ENCODE data around the gene RPGRIP1L. TPM values are rescaled to one million over a fixed set of nuclear protein-coding genes. Genes with fewer than 3 reads are reported as not detected.

RPGRIP1L gene
- total and polyA plus RNA-seq, 2 of the 13 experiments (the other 11 are each of a cell fraction or from before 2014, with no cell fraction given), result 5.0 to 13.5 TPM

DNA sequence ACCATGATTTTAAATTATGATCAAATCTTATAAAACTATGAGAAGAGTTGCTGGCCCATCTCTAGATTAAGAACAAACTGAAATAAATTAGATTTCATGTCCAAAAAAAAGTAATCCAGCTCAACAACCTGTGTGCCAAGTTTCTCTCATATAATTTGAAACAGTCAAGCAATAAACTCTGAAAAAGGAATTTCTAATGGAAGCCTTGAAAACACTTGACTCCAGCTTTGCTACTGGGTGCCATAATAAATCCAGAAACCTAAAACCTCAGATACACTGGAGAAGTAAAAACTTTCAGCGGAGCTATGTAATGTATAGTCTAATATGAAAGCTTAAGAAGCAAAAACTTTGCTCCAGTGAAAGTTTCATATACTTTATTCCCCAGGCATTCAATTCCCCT is 25.5 kb downstream of the RPGRIP1L start:
- H3K4me1 ChIP-seq (ENCODE audit: insufficient read depth, low read length), result peaks cover under 1% of the 10 kb centered on the region; the same call in 1 of the 2 replicates
- TF ChIP-seq, protein P1, sequence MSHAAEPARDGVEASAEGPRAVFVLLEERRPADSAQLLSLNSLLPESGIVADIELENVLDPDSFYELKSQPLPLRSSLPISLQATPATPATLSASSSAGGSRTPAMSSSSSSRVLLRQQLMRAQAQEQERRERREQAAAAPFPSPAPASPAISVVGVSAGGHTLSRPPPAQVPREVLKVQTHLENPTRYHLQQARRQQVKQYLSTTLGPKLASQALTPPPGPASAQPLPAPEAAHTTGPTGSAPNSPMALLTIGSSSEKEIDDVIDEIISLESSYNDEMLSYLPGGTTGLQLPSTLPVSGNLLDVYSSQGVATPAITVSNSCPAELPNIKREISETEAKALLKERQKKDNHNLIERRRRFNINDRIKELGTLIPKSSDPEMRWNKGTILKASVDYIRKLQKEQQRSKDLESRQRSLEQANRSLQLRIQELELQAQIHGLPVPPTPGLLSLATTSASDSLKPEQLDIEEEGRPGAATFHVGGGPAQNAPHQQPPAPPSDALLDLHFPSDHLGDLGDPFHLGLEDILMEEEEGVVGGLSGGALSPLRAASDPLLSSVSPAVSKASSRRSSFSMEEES (CRISPR knock-in tag; IDR thresholded peaks at IDR 0.05), result no peak
- TF ChIP-seq FOXP1 (IDR thresholded peaks at IDR 0.05) (no peak), FOXP1 (CRISPR knock-in tag; IDR thresholded peaks at IDR 0.05) (no peak), ZNF570 (CRISPR knock-in tag; IDR thresholded peaks at IDR 0.05; ENCODE audit: borderline replicate concordance) (no peak), MAFG (CRISPR knock-in tag; IDR thresholded peaks at IDR 0.05) (no peak), RAD21 (CRISPR knock-in tag; IDR thresholded peaks at IDR 0.05) (no peak), ZNF605 (CRISPR knock-in tag; IDR thresholded peaks at IDR 0.05) (no peak), PCBP1 (IDR thresholded peaks at IDR 0.05; ENCODE audit: borderline replicate concordance, low read depth, low read length) (no peak), ZNF326 (CRISPR knock-in tag; IDR thresholded peaks at IDR 0.05; ENCODE audit: borderline replicate concordance) (no peak), ZNF569 (CRISPR knock-in tag; IDR thresholded peaks at IDR 0.05; ENCODE audit: borderline replicate concordance) (no peak), SETDB1 (CRISPR knock-in tag; IDR thresholded peaks at IDR 0.05; ENCODE audit: borderline replicate concordance) (no peak), HNRNPH1 (optimal IDR thresholded peaks at IDR 0.05; ENCODE audit: low read depth, low read length) (no peak), FLYWCH1 (CRISPR knock-in tag; IDR thresholded peaks at IDR 0.05) (no peak), IRF2 (CRISPR knock-in tag; IDR thresholded peaks at IDR 0.05) (no peak), CCDC6 (CRISPR knock-in tag; IDR thresholded peaks at IDR 0.05) (no peak), ZNF724P (CRISPR knock-in tag; IDR thresholded peaks at IDR 0.05; ENCODE audit: borderline replicate concordance) (no peak), RBM39 (IDR thresholded peaks at IDR 0.05; ENCODE audit: low read depth, low read length, poor library complexity, severe bottlenecking) (no peak), RBFOX2 (IDR thresholded peaks at IDR 0.05; ENCODE audit: low read depth, low read length) (no peak)
- TF ChIP-seq, protein P2, sequence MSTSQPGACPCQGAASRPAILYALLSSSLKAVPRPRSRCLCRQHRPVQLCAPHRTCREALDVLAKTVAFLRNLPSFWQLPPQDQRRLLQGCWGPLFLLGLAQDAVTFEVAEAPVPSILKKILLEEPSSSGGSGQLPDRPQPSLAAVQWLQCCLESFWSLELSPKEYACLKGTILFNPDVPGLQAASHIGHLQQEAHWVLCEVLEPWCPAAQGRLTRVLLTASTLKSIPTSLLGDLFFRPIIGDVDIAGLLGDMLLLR (CRISPR knock-in tag; IDR thresholded peaks at IDR 0.05), result no peak
- TF ChIP-seq, protein P3, sequence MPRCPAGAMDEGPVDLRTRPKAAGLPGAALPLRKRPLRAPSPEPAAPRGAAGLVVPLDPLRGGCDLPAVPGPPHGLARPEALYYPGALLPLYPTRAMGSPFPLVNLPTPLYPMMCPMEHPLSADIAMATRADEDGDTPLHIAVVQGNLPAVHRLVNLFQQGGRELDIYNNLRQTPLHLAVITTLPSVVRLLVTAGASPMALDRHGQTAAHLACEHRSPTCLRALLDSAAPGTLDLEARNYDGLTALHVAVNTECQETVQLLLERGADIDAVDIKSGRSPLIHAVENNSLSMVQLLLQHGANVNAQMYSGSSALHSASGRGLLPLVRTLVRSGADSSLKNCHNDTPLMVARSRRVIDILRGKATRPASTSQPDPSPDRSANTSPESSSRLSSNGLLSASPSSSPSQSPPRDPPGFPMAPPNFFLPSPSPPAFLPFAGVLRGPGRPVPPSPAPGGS (CRISPR knock-in tag; IDR thresholded peaks at IDR 0.05), result no peak
- TF ChIP-seq, protein P4, sequence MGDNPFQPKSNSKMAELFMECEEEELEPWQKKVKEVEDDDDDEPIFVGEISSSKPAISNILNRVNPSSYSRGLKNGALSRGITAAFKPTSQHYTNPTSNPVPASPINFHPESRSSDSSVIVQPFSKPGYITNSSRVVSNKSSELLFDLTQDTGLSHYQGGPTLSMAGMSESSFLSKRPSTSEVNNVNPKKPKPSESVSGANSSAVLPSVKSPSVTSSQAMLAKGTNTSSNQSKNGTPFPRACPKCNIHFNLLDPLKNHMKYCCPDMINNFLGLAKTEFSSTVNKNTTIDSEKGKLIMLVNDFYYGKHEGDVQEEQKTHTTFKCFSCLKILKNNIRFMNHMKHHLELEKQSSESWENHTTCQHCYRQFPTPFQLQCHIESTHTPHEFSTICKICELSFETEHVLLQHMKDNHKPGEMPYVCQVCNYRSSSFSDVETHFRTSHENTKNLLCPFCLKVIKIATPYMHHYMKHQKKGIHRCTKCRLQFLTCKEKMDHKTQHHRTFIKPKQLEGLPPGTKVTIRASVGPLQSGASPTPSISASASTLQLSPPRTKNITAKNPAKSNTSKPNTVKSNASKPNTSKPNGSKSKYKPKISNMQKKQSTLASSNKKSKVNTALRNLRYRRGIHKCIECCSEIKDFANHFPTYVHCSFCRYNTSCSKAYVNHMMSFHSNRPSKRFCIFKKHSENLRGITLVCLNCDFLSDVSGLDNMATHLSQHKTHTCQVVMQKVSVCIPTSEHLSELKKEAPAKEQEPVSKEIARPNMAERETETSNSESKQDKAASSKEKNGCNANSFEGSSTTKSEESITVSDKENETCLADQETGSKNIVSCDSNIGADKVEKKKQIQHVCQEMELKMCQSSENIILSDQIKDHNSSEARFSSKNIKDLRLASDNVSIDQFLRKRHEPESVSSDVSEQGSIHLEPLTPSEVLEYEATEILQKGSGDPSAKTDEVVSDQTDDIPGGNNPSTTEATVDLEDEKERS (CRISPR knock-in tag; IDR thresholded peaks at IDR 0.05), result no peak
- no peaks in the 10 kb centered on the region for H3K79me2 ChIP-seq (ENCODE audit: insufficient read depth, low read length)
- ChIA-PET CTCF (ENCODE audit: low intra/inter-chr PET ratio, low total read pairs) (no interaction called here), POLR2A (no interaction called here)
- BruUV-seq (replicated peaks), result no TSS peak
- WGBS (ENCODE audit: low lambda C conversion rate), result 89% methylated on average over 1 of the region's 1 CpG
- H3K4me3 ChIP-seq (replicated peaks in 1 of 3; ENCODE audit: insufficient read depth in 1 of 3, low read depth in 2 of 3, low read length in 3 of 3), result no peak overlapping the region
- H2AFZ ChIP-seq (ENCODE audit: low read length), result no peak overlapping the region
- H3K4me2 ChIP-seq (ENCODE audit: low read depth, low read length), result no peak overlapping the region
- no peaks in the 10 kb centered on the region for H3K27me3 ChIP-seq (ENCODE audit: control insufficient read depth in 1 of 2, insufficient read depth in 2 of 2, low read length in 2 of 2)
- H3K9me3 ChIP-seq (ENCODE audit: low read length), result no peaks in the 10 kb centered on the region
- H3K27ac ChIP-seq (ENCODE audit: extremely low read length, insufficient read depth, low read length), result no peak overlapping the region
- peaks cover 0 to 2% of the 10 kb centered on the region in 2 experiments; a peak in 2 of 5 replicates for H3K36me3 ChIP-seq (replicated peaks in 1 of 2; ENCODE audit: control insufficient read depth in 1 of 2, insufficient read depth in 2 of 2, low read length in 2 of 2)
- no peak for ATAC-seq
- intact Hi-C loops (cut with micrococcal nuclease; ENCODE audit: unreplicated experiment) (no loop called here), in situ Hi-C loops (cut with HindIII; ENCODE audit: extremely low pct_ligation_motif_present, low pct_unique_long_range_greater_than_20kb) (no loop called here)
- no peak for FAIRE-seq
- H4K20me1 ChIP-seq (ENCODE audit: insufficient read depth, low read length), result no peaks in the 10 kb centered on the region
- H3K9ac ChIP-seq (ENCODE audit: insufficient read depth, low read depth, low read length), result no peak overlapping the region
- no peak for DNase-seq (ENCODE audit: low spot score)
